Glomerular endothelial cell (primary cell): ENCODE measurements around the gene MECR. TPM values are rescaled to one million over a fixed set of nuclear protein-coding genes. Genes with fewer than 3 reads are reported as not detected.

ENCODE experiments used
- DNase-seq: peaks from one replicate; pipeline ENCODE4 v3.0.0-alpha.2; 2011; ENCODE audit warnings: low read depth, low spot score; ENCODE audit errors: extremely low read depth
- total RNA-seq: library from RNA; depleted of rRNA; stranded (reverse); fragments of >200 nt; gene quantifications from 2 replicates; pipeline ENCODE4 v1.2.3, GENCODE V29; 2015

MECR gene, protein sequence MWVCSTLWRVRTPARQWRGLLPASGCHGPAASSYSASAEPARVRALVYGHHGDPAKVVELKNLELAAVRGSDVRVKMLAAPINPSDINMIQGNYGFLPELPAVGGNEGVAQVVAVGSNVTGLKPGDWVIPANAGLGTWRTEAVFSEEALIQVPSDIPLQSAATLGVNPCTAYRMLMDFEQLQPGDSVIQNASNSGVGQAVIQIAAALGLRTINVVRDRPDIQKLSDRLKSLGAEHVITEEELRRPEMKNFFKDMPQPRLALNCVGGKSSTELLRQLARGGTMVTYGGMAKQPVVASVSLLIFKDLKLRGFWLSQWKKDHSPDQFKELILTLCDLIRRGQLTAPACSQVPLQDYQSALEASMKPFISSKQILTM
- total RNA-seq: 25.1 and 26.7 TPM in 2 replicates

DNA sequence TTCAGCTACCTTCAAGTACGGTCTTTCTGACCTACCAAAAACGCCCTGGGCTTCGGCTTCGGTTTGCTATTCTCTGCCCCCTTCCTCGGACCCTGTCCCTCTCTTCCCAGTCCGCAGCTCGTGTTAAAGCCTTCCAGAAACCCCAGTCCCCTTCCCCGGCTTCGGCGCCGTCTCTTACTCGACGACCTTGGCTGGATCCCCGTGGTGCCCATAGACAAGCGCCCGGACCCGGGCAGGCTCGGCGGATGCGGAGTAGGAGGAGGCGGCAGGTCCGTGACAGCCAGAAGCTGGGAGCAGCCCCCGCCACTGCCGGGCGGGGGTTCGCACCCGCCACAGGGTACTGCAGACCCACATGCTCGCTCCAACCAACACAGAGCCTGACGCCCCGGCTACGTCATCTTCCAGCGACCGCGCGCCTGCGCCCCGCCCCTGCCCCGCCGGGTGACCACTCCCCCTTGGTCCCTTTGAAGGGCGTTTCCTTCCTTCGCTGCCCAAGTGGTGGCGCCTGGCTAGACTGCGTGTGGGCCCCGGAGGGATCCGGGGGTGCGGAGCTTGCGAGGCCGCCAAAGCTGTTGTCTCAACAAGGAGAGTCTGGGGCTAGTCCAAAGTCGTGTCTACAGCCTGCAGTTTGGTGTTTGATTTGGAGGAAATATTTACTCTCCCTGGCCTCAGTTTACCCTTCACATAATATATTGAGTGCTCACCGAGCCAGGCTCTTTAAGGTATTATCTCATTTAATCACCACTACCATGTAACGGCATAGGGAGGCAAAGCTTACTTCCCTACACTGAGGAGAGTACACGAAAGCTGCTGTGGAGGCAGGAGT, at the start of gene MECR:
Gene MECR, minus strand, starts transcription at position 382 of the 826 bp plus-strand sequence. Its CDS starts 28 bp downstream, at position 354.
- peak; percentile 41 for DNase-seq

DNA sequence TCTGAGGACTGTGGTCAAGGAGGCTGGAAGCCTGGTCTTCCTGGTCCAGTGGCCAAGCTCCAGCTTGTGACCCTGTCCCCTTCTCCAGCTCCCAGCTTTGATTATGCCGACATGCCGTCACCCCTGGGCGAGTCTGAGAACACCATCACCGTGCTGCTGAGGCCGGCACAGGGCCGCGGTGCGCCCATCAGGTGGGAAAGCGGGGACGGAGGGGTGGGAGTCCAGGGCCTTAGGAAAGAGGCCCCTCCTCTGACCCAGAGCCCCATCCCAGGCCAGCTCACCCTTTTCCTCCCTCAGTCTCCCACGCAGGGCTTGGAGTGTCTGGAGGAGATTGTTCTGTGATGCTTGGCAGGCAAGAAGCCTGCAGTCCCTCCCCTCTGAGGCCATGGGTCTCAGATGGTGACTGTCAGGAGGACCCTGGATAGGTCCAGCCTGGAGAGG, 49.2 kb upstream of the MECR start:
- DNase-seq: no peak

DNA sequence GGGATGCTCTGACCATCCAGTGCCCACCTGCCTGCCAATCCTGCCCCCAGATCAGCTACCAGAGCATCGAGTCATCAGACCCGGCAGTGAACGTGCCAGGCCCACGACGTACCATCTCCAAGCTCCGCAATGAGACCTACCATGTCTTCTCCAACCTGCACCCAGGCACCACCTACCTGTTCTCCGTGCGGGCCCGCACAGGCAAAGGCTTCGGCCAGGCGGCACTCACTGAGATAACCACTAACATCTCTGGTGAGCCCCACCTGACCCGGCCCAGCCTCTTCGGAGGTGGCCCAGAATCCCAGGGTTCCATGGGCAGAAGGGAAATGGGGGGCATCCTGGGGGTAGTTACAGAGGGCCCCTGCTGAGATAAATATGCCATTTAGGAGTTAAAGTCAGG, 48.7 kb upstream of the MECR start:
- DNase-seq: no peak

DNA sequence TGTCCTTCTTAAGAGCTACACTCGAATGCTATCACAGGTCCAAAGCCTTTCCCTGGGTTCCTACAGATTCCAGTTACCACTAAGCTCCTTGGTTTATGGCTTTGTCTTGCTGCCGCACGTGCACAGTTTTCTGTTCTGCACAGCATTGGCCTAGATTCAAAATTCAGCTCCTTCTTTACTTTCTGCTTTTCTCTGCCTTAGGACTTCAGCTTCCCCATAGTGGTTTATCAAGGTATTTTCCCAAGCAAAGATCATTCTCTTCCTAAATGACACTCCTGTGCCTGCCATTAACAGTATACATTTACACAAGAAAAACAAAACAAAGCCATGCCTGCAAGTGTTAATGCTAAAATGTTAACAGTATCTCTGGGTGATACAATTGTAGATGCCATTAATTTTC, 47.4 kb upstream of the MECR start:
- DNase-seq: no peak

DNA sequence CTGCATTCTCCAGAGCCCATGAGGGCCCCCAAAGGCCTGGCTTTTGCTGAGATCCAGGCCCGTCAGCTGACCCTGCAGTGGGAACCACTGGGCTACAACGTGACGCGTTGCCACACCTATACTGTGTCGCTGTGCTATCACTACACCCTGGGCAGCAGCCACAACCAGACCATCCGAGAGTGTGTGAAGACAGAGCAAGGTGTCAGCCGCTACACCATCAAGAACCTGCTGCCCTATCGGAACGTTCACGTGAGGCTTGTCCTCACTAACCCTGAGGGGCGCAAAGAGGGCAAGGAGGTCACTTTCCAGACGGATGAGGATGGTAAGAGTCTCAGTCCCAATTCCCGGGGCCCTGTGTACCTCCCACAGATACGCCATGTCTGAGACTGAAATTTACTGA, 44.7 kb upstream of the MECR start:
- DNase-seq: no peak

DNA sequence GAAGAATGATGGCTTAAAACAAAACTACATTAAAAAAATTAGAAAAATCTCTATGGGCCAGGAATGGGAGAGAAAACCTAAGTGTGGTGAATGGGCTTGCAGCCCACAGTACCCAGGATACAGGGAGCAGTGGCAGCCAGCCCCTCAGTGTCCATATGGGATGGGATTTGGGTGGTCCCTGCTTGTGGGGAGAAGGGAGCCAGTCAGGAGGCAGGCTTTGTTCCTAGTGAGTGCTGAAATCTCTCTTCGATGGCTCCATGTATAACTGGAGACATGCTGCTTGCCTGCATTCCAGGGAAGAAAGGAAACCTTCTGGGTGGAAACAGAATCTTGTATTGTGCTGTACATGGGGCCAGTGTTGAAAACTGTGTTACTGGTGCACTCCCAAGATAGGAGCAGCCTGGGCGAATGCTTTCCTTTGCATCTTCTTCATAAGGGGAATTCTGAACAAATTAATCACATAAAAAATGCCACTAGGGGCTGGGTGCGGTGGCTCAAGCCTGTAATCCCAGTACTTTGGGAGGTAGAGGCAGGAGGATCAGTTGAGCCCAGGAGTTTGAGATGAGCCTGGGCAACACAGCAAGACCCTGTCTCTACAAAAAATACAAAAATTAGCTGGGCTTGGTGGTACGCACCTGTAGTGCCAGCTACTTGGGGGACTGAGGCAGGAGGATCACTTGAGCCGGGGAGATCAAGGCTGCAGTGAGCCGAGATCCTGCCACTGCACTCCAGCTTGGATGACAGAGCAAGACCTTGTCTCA, 41.6 kb upstream of the MECR start:
- DNase-seq: no peak

DNA sequence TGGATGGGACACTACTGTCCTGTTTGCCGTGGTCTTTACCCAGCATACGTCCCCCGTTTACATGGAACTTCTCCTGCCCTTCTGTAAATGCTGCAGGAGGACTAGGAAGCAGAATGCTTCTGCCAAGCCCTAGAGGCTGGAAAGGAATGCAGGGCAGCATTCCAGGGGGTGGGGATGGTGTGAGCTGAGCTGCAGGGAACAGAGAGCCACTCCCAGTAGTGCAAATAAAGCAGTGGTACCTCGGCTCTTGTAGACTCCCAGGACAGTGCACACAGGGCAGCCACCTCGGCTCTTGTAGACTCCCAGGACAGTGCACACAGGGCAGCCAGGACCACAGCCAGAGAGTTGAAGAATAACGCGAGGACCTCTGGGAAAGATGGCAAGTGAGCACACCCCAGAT, 41.0 kb upstream of the MECR start:
- DNase-seq: no peak

DNA sequence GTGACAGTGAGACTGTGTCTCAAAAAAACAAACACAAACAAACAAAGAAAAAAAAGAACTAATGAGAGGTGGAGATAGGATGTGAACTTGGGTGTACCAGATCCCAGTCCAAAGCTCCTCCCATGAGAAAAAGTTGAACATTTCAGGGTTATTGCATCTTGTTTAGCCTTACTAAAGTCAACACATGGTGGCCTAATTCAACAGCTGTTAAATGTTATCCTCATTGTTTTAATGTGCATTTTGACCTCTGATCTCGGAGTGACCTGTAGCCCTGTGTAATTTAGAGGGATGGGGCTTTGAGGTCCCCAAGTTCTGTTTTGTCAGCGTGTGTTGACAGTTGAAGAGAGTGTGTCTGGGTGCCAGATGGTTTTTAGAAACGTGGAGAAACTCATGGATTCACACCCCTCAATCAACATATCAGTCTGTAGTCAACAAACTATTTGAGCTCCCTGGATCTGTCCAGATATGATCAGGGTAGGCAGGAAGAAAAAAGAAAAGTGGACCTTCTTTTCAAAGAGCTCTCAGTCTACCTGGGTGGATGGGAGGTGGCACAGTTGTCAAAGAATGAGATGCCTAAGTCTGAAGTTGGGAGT, 40.3 kb upstream of the MECR start:
- DNase-seq: no peak

DNA sequence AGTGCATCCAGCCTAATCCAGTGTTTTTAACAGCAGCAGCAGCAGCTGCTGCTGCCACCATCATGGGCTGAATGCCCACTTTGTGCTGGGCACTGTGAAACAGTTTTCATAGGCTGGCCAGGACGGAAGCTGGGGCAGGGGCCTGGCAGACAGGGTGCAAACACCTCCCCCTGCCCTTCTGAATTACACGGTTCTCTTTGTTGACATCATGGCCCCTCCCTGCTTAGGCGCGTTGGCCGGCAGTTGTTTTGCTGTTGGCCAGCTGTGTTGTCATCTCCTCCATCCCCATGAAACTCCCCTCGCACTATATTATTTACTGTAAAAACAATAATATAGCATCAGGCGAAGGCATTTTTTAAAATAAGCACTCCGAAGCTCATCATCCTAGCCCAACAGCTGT, 38.6 kb upstream of the MECR start:
- no peak for DNase-seq

DNA sequence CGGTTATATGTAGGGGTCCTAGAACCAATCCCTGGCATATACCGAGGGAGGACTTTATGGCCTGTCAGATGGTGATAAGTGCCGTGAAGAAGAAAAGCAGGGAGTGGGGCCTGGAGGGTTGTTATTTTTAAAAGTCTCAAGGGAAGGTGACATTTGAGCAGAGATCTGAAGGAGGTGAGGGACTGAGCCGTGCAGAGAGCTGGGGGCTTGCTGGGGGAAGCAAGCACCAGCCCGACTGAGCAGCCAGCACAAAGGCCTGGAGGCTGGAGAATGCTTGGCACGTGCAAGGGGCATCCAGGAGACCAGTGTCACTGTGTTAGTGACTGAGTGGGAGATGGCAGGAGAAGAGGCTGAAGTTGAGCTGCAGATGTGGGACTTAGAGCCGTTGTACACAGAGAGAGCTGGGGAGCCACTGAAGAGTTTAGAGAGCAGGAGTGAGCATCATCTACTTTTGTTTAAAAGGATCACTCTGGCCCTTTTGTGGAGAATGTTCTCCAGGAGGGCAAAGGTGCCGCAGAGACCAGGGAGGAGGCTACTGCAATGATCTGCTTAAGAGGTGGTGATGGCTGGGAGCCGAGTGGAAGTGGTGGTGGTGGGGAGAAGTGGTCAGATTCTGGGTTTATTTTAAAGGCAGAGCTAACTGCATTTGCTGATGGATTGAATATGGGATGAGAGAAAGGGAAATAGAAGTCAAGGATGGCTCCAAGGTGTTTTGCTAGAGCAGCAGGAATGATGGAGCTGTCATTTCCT, 36.8 kb upstream of the MECR start:
- DNase-seq: no peak

DNA sequence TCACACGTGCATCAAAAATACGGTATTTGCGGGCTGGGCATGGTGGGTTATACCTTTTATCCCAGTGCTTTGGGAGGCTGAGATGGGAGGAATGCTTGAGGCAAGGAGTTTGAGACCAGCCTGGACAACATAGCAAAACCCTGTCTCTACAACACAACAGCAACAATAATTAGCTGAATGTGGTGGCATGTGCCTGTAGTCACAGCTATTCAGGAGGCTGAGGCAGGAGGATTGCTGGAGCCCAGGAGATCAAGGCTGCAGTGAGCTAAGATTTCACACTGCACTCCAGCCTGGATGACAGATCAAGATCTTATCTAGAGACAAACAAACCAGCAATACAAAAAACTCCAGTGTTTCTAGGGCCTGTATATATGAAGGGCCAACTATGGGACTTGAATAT, 36.2 kb upstream of the MECR start:
- no peak for DNase-seq

DNA sequence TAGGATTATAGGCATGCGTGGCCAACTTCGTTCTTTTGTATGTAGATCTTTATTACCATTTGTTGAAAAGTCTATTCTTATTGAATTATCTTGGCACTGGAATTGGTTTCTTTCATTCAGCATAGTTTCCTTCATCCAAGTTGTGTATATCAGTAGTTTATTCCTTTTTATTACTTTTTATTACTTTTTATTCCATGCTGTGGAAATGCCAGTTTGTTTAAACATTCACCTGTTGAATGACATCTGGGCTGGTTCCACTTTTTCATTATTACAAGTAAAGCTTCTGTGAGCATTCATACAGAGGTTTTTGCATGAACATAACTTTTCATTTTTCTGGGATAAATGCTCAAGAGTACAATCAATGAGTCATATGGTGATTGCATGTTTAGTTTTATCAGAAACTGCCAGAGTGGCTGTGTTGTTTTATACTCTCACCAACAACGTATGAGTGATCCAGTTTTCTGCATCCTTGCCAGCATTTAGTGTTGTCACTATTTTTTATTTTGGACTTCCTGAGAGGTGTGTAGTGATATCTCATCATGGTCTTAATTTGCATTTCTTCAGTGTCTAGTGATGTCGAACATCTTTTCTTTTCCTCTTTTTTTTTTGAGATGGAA, 34.1 kb upstream of the MECR start:
- no peak for DNase-seq

DNA sequence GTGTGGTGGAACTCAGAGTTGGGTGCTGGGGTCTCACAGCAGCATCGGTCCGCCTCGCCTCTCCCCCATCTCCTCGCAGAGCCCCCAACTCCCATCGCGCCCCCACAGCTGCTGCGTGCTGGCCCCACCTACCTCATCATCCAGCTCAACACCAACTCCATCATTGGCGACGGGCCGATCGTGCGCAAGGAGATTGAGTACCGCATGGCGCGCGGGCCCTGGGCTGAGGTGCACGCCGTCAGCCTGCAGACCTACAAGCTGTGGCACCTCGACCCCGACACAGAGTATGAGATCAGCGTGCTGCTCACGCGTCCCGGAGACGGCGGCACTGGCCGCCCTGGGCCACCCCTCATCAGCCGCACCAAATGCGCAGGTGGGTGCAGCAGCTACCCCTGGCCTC, 29.8 kb upstream of the MECR start:
- DNase-seq: no peak

DNA sequence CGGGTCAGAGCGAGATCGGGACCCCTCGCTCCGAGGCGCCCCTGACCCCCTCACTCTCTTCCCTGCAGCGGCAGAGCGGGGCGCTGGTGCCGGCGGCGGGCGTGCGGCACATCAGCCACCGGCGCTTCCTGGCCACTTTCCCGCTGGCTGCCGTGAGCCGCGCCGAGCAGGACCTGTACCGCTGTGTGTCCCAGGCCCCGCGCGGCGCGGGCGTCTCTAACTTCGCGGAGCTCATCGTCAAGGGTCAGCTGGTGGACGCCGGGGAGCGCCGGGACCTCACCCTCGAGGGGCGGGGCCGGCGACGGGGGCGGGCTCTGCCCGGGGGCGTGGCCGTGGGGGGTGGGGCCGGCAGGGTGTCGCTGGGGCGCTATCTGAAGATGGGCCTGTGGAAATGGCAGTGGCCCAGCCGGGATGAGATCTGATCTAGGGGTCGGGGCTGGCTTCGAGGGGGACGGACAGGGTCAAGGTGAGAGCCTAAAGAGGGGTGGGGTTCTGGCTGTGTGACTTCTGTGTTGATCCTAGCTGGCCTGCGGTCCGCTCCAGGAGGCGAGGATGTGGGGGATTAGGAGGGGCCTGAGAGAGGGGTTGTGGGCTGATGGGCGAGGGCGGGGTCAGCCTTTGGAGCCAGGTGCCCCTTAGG, 29.2 kb upstream of the MECR start:
- no peak for DNase-seq

DNA sequence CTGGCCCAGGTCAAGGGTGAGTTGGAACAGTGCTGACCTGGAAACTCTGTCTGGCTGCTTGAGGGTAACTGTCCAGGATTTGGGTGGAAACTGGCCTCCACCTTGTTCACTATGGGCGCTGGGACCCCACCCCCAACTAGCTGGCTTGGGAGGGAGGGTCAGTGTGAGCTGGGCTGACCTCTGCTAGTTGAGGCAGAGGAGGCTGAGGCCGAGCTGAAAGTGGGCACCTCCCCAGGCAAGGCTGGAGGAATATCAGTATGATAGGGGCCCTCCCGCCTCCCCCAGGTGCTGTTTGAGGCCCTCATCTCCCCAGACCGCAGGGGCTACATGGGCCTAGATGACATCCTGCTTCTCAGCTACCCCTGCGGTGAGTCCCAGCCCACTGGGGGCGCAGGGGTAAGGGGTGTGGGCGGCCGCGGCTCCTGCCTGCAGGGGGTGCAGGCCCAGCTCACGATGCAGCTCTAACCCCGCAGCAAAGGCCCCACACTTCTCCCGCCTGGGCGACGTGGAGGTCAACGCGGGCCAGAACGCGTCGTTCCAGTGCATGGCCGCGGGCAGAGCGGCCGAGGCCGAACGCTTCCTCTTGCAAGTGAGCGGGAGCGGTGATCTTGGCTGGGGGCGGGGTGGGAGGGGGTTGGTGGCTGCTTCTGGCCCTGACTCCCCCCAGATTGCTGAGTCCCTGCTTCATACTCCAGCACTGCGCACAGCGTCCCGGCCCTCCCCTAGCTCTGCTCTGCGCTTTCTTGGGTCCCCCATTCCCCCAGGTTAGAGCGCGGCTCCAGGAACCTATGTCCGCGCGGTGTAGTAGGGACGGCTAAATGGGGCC, 28.5 kb upstream of the MECR start:
- no peak for DNase-seq

DNA sequence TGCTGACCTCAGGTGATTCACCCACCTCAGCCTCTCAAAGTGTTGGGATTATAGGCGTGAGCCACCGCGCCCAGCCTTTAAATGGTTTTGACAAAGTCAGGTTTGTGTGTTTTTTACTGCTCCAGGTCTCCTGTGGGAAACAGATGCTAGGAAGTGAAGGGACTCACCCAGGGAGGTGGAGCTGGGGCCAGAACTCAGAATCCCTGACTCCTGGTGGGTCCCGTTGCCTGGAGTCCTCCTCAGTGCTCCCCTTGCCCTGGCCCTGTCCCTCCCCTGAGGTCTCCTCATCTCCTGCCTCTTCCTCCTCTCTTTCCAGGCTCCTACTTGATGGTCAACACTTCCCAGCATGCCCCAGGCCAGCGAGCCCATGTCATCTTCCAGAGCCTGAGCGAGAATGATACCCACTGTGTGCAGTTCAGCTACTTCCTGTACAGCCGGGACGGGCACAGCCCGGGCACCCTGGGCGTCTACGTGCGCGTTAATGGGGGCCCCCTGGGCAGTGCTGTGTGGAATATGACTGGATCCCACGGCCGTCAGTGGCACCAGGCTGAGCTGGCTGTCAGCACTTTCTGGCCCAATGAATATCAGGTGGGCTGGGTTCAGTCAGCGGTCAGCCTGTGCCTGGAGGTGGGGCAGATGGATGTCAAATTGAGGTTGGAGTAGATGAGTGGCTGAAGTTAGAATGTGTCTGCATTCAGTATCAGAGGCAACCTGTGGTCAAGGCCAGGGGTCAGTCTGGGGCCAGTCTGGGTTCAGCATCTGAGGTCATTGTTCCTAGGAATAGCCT, 27.6 kb upstream of the MECR start:
- no peak for DNase-seq

DNA sequence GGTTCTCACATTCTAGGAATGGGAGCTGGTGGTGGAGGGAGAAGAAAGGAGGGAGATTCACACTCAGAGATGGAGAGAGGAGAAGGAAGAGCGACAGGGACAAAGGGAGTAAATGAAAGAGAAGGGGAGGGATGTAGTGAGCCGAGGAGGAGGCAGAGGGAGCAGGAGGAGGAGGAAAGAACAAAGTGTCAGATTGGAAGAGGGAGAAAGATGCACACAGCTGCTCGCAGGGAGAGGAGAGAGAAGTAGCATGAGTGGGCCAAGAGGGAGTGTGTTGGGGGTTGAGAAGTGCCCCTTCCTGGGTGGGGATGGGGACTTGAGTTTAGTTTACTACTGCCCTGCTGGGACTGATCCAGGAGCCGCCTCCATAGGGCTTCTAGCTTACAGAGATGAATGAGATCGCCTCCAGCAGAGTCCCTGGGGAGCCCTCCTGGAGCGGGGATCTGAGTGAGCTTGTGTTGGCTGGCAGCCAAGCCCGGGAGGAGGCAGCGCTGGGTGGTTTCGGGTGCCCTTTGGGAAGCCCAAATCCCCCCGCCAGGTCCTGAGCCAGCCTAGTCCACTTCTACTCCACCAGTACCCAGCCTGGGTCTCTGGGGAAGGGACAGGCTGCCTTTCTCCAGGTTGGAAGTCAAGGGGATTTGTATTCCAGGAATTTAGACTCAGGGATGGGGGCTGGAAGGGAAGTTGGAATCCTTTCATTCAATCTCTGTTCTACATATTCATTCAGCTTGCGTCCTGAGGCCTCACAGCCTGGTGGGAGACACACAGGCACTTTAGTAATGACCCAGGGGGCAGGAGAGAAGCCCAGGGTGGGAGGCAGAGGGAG, 26.5 kb upstream of the MECR start:
- no peak for DNase-seq
